K562 (cell line): Measurements from ENCODE around the gene NAA15. TPM values are rescaled to one million over a fixed set of nuclear protein-coding genes. Genes with fewer than 3 reads are reported as not detected.

ENCODE experiments used
- GABPA ChIP-seq: fragments of 200-800 bp; sonication (Bioruptor generic); conservative IDR thresholded peaks from 2 replicates; pipeline ENCODE4 v1.6.1; 2016; ENCODE audit warnings: low read depth, missing genetic modification characterization, missing compliant biosample characterization
- MECOM ChIP-seq: fragments of 250-450 bp; sonication (Bioruptor Pico); IDR thresholded peaks from 2 replicates; pipeline ENCODE4 v1.8.0; 2022; ENCODE audit warnings: inconsistent platforms
- NFXL1 ChIP-seq: fragments of 450-650 bp; formaldehyde crosslinking; IDR thresholded peaks from 2 replicates; pipeline ENCODE4 v1.4.0; 2021; ENCODE audit warnings: mild to moderate bottlenecking
- TAL1 ChIP-seq: fragments of 450-650 bp; IDR thresholded peaks from 2 replicates; pipeline ENCODE4 v1.6.1; 2016; ENCODE audit warnings: mild to moderate bottlenecking
- THAP7 ChIP-seq: fragments of 250-450 bp; sonication (Bioruptor Pico); IDR thresholded peaks from 2 replicates; pipeline ENCODE4 v1.5.0; 2021
- polyA plus RNA-seq, 8 experiments: library from polyadenylated mRNA; depleted of rRNA in 4 of 8; stranded (reverse) in 5 of 8; unstranded in 3 of 8; fragments of >200 nt; fragmentation: Nextera tagmentation in 2 of 8; fragmentation: Illumina TruSeq in 1 of 8; extraction: Ambion mirVana in 2 of 8; extraction: Trizol in 1 of 8; gene quantifications; 2 replicates each; pipeline versions ENCODE4 v1.2.1 to v1.2.3, GENCODE V29; 2011 to 2014; ENCODE audit warnings: inconsistent platforms in 1 of 8, missing spikeins in 1 of 8
- total RNA-seq, 7 experiments: library from RNA; depleted of rRNA in 6 of 7; stranded (reverse); fragments of >200 nt in 6 of 7; fragmentation: Illumina TruSeq in 2 of 7; extraction: Trizol in 2 of 7; gene quantifications; 2 replicates each; pipeline versions ENCODE4 v1.2.1 to v1.2.3, GENCODE V29; 2011 to 2021; ENCODE audit warnings: low replicate concordance in 1 of 7
- TF ChIP-seq, protein P1 (sequence below): fragments of 450-650 bp; IDR thresholded peaks from 2 replicates; pipeline ENCODE4 v1.6.1; 2016; ENCODE audit warnings: mild to moderate bottlenecking, moderate library complexity

Gene NAA15
- total and polyA plus RNA-seq, 9 of the 15 experiments (the other 6 are each of a cell fraction or from before 2014, with no cell fraction given): 37.8 to 117 (median 63.2) TPM

- TF ChIP-seq, protein P1, sequence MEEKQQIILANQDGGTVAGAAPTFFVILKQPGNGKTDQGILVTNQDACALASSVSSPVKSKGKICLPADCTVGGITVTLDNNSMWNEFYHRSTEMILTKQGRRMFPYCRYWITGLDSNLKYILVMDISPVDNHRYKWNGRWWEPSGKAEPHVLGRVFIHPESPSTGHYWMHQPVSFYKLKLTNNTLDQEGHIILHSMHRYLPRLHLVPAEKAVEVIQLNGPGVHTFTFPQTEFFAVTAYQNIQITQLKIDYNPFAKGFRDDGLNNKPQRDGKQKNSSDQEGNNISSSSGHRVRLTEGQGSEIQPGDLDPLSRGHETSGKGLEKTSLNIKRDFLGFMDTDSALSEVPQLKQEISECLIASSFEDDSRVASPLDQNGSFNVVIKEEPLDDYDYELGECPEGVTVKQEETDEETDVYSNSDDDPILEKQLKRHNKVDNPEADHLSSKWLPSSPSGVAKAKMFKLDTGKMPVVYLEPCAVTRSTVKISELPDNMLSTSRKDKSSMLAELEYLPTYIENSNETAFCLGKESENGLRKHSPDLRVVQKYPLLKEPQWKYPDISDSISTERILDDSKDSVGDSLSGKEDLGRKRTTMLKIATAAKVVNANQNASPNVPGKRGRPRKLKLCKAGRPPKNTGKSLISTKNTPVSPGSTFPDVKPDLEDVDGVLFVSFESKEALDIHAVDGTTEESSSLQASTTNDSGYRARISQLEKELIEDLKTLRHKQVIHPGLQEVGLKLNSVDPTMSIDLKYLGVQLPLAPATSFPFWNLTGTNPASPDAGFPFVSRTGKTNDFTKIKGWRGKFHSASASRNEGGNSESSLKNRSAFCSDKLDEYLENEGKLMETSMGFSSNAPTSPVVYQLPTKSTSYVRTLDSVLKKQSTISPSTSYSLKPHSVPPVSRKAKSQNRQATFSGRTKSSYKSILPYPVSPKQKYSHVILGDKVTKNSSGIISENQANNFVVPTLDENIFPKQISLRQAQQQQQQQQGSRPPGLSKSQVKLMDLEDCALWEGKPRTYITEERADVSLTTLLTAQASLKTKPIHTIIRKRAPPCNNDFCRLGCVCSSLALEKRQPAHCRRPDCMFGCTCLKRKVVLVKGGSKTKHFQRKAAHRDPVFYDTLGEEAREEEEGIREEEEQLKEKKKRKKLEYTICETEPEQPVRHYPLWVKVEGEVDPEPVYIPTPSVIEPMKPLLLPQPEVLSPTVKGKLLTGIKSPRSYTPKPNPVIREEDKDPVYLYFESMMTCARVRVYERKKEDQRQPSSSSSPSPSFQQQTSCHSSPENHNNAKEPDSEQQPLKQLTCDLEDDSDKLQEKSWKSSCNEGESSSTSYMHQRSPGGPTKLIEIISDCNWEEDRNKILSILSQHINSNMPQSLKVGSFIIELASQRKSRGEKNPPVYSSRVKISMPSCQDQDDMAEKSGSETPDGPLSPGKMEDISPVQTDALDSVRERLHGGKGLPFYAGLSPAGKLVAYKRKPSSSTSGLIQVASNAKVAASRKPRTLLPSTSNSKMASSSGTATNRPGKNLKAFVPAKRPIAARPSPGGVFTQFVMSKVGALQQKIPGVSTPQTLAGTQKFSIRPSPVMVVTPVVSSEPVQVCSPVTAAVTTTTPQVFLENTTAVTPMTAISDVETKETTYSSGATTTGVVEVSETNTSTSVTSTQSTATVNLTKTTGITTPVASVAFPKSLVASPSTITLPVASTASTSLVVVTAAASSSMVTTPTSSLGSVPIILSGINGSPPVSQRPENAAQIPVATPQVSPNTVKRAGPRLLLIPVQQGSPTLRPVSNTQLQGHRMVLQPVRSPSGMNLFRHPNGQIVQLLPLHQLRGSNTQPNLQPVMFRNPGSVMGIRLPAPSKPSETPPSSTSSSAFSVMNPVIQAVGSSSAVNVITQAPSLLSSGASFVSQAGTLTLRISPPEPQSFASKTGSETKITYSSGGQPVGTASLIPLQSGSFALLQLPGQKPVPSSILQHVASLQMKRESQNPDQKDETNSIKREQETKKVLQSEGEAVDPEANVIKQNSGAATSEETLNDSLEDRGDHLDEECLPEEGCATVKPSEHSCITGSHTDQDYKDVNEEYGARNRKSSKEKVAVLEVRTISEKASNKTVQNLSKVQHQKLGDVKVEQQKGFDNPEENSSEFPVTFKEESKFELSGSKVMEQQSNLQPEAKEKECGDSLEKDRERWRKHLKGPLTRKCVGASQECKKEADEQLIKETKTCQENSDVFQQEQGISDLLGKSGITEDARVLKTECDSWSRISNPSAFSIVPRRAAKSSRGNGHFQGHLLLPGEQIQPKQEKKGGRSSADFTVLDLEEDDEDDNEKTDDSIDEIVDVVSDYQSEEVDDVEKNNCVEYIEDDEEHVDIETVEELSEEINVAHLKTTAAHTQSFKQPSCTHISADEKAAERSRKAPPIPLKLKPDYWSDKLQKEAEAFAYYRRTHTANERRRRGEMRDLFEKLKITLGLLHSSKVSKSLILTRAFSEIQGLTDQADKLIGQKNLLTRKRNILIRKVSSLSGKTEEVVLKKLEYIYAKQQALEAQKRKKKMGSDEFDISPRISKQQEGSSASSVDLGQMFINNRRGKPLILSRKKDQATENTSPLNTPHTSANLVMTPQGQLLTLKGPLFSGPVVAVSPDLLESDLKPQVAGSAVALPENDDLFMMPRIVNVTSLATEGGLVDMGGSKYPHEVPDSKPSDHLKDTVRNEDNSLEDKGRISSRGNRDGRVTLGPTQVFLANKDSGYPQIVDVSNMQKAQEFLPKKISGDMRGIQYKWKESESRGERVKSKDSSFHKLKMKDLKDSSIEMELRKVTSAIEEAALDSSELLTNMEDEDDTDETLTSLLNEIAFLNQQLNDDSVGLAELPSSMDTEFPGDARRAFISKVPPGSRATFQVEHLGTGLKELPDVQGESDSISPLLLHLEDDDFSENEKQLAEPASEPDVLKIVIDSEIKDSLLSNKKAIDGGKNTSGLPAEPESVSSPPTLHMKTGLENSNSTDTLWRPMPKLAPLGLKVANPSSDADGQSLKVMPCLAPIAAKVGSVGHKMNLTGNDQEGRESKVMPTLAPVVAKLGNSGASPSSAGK: 0 out of 2 replicates have a peak, but pooled peaks have one; percentile 33
- 0 out of 2 replicates have a peak, but pooled peaks have one; percentile 19 for TF ChIP-seq MECOM (CRISPR knock-in tag)
- peak; percentile 4; the same call in 1 of the 2 replicates for TF ChIP-seq TAL1
- TF ChIP-seq NFXL1 (CRISPR knock-in tag): no peak
- no peak for TF ChIP-seq THAP7 (CRISPR knock-in tag)
- peak; percentile 6; the same call in 1 of the 2 replicates for TF ChIP-seq GABPA (tag)
Measured at GRCh38 chr4:139295942-139296299, 5.4 kb upstream of the NAA15 start (continued).
